AG10803 (cell line): ENCODE measurements around the gene GRIN2A.

Experiments used
- DNase-seq: peaks from one replicate; pipeline ENCODE4 v3.0.0; 2010; ENCODE audit warnings: low read depth
- H3K4me3 ChIP-seq: 2 replicates; pipeline ENCODE4 v1.5.1; 2011; ENCODE audit warnings: mild to moderate bottlenecking, low read length, control low read depth
- TF ChIP-seq, protein P1 (sequence below): conservative IDR thresholded peaks from 2 replicates; pipeline ENCODE4 v1.5.1; 2011; ENCODE audit warnings: mild to moderate bottlenecking, low read length, control low read depth, inconsistent platforms

The GRIN2A gene

DNA sequence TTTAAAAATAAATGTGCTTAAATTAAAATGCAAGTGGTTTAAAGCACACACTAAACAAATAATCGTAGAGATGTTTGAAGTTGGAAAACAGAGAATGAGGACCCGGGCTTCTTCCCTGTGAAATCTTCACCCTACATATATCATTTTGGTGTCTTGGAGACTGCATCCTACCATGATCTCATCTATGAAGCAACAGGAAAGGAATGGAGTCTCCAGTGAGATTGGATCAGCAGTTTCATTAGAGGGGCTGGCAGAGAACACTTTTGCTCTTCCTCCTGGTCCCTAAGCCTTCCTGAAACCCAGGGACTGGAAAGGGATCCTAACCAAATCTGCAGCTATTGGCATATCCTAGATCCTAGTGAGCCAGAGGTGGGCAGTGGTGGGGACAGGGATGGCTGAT lies 85.0 kb downstream of the GRIN2A start:
- peak; percentile 39 for DNase-seq
- TF ChIP-seq, protein P1, sequence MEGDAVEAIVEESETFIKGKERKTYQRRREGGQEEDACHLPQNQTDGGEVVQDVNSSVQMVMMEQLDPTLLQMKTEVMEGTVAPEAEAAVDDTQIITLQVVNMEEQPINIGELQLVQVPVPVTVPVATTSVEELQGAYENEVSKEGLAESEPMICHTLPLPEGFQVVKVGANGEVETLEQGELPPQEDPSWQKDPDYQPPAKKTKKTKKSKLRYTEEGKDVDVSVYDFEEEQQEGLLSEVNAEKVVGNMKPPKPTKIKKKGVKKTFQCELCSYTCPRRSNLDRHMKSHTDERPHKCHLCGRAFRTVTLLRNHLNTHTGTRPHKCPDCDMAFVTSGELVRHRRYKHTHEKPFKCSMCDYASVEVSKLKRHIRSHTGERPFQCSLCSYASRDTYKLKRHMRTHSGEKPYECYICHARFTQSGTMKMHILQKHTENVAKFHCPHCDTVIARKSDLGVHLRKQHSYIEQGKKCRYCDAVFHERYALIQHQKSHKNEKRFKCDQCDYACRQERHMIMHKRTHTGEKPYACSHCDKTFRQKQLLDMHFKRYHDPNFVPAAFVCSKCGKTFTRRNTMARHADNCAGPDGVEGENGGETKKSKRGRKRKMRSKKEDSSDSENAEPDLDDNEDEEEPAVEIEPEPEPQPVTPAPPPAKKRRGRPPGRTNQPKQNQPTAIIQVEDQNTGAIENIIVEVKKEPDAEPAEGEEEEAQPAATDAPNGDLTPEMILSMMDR: no peak
- H3K4me3 ChIP-seq: no peak overlapping the region

DNA sequence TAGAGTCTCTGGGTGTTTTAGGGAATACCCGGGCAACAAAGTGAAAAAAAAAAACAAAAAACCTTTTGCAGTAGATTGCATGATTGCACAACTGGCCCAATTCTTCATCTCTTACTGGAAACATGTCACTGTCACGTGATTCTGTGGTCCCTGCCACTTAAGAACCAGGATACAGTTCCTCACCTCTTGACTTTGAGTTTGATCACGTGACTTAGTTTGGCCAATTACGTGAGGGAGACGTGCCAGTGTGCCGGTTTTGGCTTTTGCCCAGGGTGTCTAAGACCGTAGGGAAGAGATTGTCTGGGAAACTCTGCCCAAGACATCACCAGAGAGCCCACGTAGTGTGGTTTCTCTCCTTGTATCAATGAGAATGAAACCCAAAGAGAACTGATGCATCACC lies 88.7 kb downstream of the GRIN2A start:
- TF ChIP-seq, protein P1: no peak
- peak; percentile 45 for DNase-seq

DNA sequence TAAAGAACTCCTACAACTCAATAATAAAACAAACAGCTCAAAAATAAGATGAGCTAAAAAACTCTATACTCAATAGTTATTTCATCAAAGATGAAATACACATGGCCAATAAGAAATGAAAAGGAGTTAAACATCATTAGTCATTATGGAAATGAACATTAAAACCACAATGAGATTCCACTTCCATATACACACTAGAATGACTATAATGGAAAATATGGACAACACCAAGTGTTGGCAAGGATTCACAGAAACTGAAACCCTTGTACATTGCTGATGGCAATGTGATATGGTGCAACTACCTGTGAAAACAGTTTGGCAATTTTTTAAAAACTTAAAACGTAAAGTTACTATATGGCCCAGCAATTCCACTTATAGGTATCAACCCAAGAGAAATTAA lies 91.4 kb downstream of the GRIN2A start:
- peak; percentile 60 for DNase-seq
- H3K4me3 ChIP-seq: no peak overlapping the region
- TF ChIP-seq, protein P1: no peak

More for the DNA sequence above, 88.7 kb downstream of the GRIN2A start:
- no peak overlapping the region for H3K4me3 ChIP-seq

DNA sequence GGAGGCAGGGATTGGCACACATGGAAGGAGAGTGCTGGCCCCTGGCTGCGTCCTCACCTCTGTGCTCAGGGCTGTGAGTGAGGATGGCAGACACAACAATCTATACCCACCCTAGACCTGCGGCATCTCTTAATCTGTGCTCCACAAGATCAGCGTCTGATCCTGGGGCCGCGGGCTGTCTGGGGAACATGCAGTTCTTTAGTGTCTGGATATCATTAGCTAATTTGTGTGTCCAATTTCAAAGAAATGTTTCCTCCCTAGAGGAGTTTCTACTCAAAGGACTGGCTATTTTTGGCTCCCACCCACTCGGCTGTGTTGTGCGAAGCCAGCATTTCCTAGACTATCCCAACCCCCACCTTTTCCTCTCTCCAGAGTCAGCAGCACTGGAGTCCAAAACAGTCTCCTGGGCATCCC lies 93.8 kb downstream of the GRIN2A start:
- DNase-seq: peak; percentile 18
- TF ChIP-seq, protein P1: no peak
- H3K4me3 ChIP-seq: no peak overlapping the region

DNA sequence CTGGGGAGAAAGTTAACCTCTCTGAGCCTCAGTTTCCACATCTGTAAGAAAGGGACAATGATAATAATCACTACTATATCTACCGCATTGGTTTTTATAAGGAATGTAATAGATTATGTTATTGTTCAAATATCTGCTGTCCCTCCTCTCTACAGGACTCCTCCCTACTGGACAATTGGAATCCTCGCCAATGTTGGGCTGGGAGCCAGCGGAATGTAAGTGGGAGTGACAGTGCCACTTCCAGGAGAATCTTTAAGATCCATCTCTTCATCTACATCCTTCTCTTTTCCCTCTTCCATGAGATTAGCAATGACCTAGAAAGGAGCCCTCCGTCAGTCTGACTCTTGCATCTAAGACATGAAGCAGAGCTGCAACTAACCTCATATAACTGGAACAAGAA lies 95.1 kb downstream of the GRIN2A start:
- TF ChIP-seq, protein P1: no peak
- no peak for DNase-seq
- no peak overlapping the region for H3K4me3 ChIP-seq

DNA sequence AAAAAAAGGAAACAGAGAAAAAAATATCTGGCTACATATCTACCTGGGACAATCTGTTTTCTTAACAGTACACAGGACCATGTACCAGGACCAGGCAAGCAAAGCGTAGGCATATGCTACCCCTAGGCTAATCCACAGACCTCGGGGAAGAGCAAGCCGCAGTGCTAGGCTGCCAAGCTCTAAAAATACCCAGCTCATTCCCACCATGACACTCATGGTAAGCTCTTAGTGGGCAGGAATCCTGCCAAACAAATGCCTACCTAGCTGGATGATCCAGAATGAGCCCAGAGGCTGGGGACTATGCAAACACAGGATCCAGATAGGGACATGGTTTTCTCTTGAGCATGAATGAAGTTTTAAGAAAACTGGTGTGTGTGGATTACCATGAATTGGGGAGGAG lies 95.6 kb downstream of the GRIN2A start:
- no peak for DNase-seq
- no peak overlapping the region for H3K4me3 ChIP-seq
- TF ChIP-seq, protein P1: no peak

DNA sequence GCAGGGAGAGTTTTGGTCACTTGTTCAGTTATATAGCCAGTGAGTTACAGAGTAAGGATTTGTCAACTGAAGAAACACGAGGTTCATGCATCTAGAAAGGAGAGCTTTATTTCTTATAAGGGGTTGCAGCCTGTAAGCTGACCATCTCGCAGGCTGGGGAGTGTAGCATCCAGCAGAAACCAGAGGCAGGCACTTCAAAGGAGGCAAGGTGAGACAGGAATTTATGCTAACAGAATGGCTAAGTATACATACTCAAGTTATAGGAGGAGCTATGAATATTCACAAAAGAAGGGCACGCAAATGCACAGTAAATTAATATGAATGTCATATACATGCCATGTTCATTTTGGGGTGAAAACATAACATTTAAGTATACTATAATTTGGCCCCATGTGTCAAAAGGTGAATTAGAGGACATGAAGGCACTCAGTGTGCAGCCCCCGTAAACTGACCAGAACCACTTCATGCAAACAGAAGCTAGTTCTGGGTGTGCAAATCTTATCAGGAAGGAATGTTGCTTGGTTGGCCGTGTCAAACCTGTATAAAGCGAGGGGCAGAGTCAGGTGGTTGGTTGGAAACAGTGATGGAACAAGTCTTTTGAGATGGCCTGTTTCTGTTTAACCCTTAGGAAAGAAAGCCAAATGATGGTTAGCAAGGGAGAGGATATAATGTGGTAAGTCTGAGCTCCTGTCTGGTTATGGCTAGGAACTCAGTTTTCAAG lies 97.0 kb downstream of the GRIN2A start:
- DNase-seq: no peak
- TF ChIP-seq, protein P1: no peak
- no peak overlapping the region for H3K4me3 ChIP-seq
